ENCODE results near the gene ZFP64. TPM values are rescaled to one million over a fixed set of nuclear protein-coding genes. Genes with fewer than 3 reads are reported as not detected.

Gene ZFP64
- total and polyA plus RNA-seq, 2 of the 4 experiments (the other 2 are of a cell fraction) = 14.3 to 17.1 TPM

DNA sequence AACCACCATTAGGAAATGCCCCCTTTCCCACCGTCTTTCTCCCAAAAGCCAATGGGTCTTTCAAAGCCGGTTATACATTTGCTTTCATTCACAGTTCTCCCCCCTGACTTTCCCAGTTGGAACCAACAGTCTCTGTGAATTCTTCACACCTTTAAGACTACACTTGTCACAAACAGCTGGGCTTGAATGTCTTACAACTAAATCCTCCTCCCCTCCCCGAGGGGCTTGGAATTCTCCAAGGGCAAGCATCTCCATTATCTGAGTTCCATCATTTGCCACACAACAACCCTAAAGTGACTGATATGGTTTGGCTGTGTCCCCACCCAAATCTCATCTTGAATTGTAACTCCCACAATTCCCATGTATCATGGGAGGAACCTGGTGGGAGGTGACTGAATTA, 12.9 kb downstream of the ZFP64 start:
- Histone ChIP-seq H4K20me1 (ENCODE audit: insufficient read depth, low read length) (no peaks in the 10 kb centered on the region), H3K36me3 (ENCODE audit: control insufficient read depth, insufficient read depth, low read length) (peaks cover 16% of the 10 kb centered on the region), H3K79me1 (ENCODE audit: low read depth in 1 of 2, low read length in 2 of 2) (peaks cover 3 to 11% of the 10 kb centered on the region in 2 experiments; a peak in 3 of 4 replicates), H3K56ac (ENCODE audit: extremely low read depth, insufficient read depth, low read length) (no peak overlapping the region), H2BK20ac (ENCODE audit: low read depth, low read length) (no peak overlapping the region), H4K8ac (ENCODE audit: low read depth in 2 of 2, low read length in 2 of 2) (no peak overlapping the region), H3K18ac (ENCODE audit: low read depth, low read length) (no peak overlapping the region), H2BK5ac (ENCODE audit: low read depth, low read length, poor library complexity, severe bottlenecking) (no peak overlapping the region), H3K27ac (ENCODE audit: insufficient read depth, low read length) (no peak overlapping the region), H3K23ac (ENCODE audit: low read depth, low read length) (no peak overlapping the region), H3K9ac (ENCODE audit: low read depth, low read length) (no peak overlapping the region), H2AK9ac (replicated peaks; ENCODE audit: low read depth, low read length, poor library complexity) (no peak overlapping the region), H2AFZ (replicated peaks; ENCODE audit: low read length, poor library complexity) (no peak overlapping the region), H3K27me3 (ENCODE audit: control insufficient read depth, insufficient read depth, low read length) (no peaks in the 10 kb centered on the region), H2BK15ac (ENCODE audit: low read depth, low read length) (no peak overlapping the region), H4K91ac (ENCODE audit: insufficient read depth, low read depth, low read length) (no peak overlapping the region), H2AK5ac (ENCODE audit: low read depth, low read length) (no peak overlapping the region), H3K14ac (replicated peaks; ENCODE audit: low read depth, low read length) (no peak overlapping the region), H3K4me1 (ENCODE audit: control insufficient read depth, insufficient read depth, low read length) (no peaks in the 10 kb centered on the region), H3K9me1 (ENCODE audit: insufficient read depth, low read length) (peaks cover 6% of the 10 kb centered on the region; the same call in 1 of the 2 replicates), H3K4ac (ENCODE audit: low read depth, low read length) (no peak overlapping the region), H3K4me3 (ENCODE audit: insufficient read depth, low read depth, low read length) (no peak overlapping the region), H3K4me2 (ENCODE audit: low read depth, low read length) (no peak overlapping the region), H4K5ac (ENCODE audit: low read depth, low read length) (no peak overlapping the region), H2BK120ac (ENCODE audit: low read depth, low read length) (no peak overlapping the region), H3K9me3 (ENCODE audit: control insufficient read depth, insufficient read depth, low read length) (no peaks in the 10 kb centered on the region)
- CTCF ChIA-PET = interaction anchor here (1.2 kb wide), 1 partner anchor 13 kb away, joined by 3 read pairs; the partner anchor contains the start of gene ZFP64
- TF ChIP-seq RFX5 (IDR thresholded peaks at IDR 0.05; ENCODE audit: low read depth, low read length) (no peak), RAD21 (IDR thresholded peaks at IDR 0.05; ENCODE audit: low read length) (no peak), MAFK (IDR thresholded peaks at IDR 0.05; ENCODE audit: low read depth, low read length) (no peak), RCOR1 (IDR thresholded peaks at IDR 0.05; ENCODE audit: insufficient replicate concordance, low read length) (no peak), BHLHE40 (IDR thresholded peaks at IDR 0.05; ENCODE audit: low read depth, low read length) (no peak), MAZ (IDR thresholded peaks at IDR 0.05; ENCODE audit: borderline replicate concordance, low read depth, low read length) (no peak), CEBPB (IDR thresholded peaks at IDR 0.05; ENCODE audit: low read depth, low read length) (no peak), NFE2L2 (IDR thresholded peaks at IDR 0.05; ENCODE audit: low read depth, low read length) (no peak), ELK1 (IDR thresholded peaks at IDR 0.05; ENCODE audit: borderline replicate concordance, low read depth, low read length) (no peak), CHD1 (IDR thresholded peaks at IDR 0.05; ENCODE audit: low read depth, low read length) (no peak)
- POLR2A ChIA-PET (ENCODE audit: unreplicated experiment) = interaction anchor here (0.6 kb wide), 1 partner anchor 12 kb away, joined by 6 read pairs; no protein-coding TSS in a partner anchor
- BruUV-seq (replicated peaks) = no TSS peak
- dilution Hi-C loops (cut with HindIII; ENCODE audit: low sequenced_read_pairs, unreplicated experiment) (no loop called here), intact Hi-C loops (cut with micrococcal nuclease) (no loop called here), in situ Hi-C loops (cut with MboI; ENCODE audit: low sequenced_read_pairs) (no loop called here)
- no peak for DNase-seq
- WGBS, 2 experiments (ENCODE audit: extremely low coverage in 2 of 2, insufficient read length in 1 of 2) = 58% methylated on average over 2 of the region's 3 CpGs; no CpG with 5 or more reads in 1 of the 2 experiments
- ATAC-seq (ENCODE audit: low read depth) = no peak

Data from IMR-90 (cell line).